HG03521 (cell line): ENCODE results near the gene ZNF236.

Experiments used
- ATAC-seq: cut with Tn5 transposase; IDR thresholded peaks from one replicate; pipeline ENCODE4 v1.9.1; 2021; ENCODE audit warnings: mild to moderate bottlenecking, moderate library complexity; ENCODE audit not compliant: unreplicated experiment

ZNF236 gene

GRCh38 chr18:77000527-77000926, 178.2 kb downstream of the ZNF236 start:
- ATAC-seq, result no peak

GRCh38 chr18:77001041-77001440, 178.7 kb downstream of the ZNF236 start:
- ATAC-seq, result no peak

- no peak for ATAC-seq
These were observed 179.6 kb downstream of the ZNF236 start for GRCh38 chr18:77001979-77002378.

- ATAC-seq, result no peak
These were observed 180.1 kb downstream of the ZNF236 start for GRCh38 chr18:77002496-77002895.

DNA sequence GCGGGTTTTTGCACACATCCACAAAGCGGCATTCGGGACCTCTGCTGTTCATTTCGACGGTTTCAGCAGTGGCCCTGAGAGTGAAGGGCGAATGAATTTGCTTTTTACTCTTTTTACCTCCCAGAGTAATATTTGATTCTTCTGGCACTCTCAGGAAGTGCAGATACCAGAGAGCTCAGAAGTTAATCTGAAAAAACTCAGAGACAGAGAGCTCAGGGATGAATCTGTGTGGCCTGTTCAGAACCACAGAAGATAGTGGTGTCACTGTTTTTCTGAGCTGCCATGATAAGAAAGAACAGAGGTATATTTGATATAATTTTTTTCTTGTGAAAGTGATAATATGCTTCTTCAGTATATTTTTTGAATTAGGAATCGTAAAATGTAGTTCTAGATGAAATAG, 181.0 kb downstream of the ZNF236 start:
- no peak for ATAC-seq

- no peak for ATAC-seq
These were observed 182.4 kb downstream of the ZNF236 start for GRCh38 chr18:77004555-77005380.

GRCh38 chr18:77005651-77006195, 183.4 kb downstream of the ZNF236 start:
- no peak for ATAC-seq

DNA sequence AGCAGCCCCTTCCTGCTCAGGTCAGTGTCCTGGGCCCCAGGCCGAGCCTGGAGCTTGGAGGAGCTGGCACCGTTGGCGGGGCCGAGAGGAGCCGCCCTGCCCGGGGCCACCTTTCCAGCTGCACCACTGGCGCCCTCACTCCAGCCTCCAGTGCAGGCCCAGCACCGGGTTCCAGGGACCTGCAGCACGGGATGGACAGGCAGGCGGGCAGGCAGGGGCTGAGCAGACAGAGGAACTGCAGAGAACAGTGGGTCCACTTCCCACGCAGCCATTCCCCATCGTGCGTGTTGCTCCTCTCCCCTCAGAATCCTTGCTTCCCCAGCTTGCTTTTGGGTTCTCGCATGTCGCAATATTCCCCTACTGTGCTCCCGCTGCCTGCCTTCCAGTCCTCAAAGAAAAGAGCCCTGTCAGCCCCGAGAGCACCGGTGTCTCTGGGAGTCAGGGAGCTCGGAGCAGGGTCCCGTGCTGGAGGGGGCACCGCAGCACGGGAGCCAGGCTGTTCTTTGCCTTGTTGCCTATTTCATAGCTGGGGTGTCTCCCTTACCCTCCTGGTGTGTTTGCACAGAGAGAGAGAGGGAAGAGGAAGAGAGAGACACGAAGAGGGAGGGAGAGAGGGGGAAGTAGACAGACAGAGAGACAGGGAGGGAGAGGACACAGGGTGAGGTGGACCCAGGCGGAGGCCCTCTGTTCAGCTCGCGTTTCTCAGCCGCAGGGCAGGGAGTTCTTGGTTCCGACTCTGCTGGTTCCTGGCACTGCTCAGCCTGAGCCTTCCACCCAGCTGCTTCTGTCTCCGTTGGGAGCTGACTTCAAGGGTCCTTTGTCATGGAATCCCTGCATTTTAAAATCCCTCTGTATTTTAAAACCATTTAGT, 184.2 kb downstream of the ZNF236 start:
- ATAC-seq, result no peak

DNA sequence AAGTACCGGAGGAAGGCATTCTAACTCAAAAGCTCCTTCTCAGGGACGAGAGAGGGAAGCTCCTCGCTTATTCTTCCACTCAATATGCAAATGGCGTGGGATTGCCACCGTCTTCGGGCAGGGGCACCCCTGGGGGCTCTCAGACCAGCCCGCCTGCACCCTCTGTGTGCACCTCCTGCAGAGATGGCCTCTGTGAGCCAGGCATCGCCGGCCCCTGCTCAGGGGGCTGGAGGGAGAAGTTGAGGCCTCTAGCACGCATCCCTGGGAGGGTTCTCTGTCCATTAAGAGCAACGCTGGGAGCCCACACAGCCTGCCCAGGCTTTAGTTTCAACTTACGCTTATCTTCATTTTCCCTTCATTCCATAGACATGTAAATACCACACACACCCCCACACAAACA, 184.9 kb downstream of the ZNF236 start:
- no peak for ATAC-seq

GRCh38 chr18:77008006-77008405, 185.6 kb downstream of the ZNF236 start:
- no peak for ATAC-seq

DNA sequence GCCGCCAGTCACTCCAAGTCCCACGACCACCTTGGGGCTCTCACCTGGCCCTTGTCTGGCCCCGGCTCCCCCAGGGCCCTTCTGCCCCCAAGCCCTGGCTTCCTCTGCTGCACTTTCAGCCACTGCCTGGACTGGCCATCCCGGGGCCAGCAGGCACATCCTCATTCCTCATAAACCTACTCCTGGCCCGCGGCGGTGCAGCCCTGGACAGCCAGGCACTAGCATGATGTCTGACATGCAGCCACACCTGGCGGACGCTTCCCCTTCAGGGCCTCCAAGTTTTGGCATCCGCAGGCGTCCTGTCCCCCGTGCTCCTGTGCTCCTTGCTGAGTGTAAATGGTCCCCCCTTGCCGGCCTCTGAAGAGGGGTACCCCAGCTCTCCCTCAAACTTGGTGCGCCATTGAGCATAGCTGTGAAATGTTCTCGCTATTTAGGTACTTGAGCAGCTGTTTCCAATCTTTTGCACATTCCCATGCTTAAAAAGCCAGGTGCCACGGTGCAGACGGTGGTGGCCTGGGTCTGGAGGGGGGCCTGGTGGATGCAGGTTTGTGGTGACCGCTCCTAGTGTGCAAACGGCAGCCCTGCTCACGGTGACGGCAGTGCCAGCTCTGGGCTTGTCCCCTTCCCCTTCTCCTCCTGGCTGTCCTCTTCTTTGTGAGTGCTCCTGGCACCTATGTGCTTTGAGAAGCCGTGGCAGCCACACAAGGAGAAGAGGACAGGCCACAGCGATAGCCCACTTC, 186.4 kb downstream of the ZNF236 start:
- no peak for ATAC-seq

GRCh38 chr18:77009675-77010074, 187.3 kb downstream of the ZNF236 start:
- no peak for ATAC-seq

DNA sequence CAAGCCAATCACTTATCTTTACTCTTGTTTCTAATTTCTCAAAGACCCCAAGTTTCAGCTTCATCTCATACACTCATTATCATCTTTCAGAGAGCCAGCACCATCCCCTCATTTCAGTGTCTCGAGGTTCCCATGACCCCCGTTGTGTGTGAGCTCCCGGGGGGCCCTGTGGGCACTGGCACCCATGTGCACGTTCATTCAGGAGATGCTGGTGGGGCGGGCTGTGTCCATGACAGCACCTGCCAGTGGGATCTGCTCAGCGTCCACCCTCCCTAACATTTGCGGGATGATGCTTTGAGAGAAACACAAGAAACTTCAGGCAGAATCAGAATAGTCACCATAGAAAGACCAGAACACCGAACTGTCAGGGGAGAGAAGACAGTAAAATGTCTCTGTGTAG, 189.8 kb downstream of the ZNF236 start:
- no peak for ATAC-seq

GRCh38 chr18:77012806-77013541, 190.6 kb downstream of the ZNF236 start:
- ATAC-seq, result no peak

GRCh38 chr18:77013811-77014521, 191.6 kb downstream of the ZNF236 start:
- ATAC-seq, result no peak

DNA sequence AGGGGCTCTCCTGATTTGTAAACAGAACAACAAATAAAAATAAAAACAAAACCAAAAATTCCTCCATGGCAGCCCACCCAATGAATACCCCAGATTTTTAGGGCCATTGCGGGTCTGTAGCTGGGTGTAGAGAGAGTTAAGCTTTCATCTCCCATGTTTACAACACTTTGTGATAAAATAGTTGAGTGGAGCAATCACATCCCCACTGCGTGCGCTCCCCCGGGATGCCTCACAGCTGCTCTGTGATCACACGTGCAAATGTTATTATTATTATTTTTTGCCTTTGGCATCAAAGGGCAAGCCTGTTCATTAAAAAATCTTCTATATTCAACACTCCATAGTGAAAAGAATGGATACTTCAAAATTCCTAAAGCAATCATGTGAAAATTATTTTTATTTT, 192.2 kb downstream of the ZNF236 start:
- no peak for ATAC-seq

DNA sequence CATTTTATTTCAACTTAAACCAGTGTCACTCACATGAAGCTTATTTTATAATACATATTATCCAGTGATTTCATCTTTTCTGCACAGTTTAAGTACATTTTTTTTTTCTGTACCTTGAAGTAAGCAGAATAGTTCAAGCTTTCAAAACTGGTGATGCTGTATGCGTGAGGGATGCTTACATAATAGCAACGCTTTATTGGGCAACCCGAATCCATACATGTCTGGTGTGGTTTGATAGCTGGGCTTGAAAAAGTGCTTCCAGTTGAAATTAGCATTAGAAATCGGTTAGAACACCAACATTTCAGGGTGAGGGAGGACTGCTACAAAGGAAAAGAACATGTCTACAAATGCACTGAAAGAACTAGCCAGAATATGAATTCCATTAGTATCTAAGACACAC, 192.8 kb downstream of the ZNF236 start:
- ATAC-seq, result no peak

DNA sequence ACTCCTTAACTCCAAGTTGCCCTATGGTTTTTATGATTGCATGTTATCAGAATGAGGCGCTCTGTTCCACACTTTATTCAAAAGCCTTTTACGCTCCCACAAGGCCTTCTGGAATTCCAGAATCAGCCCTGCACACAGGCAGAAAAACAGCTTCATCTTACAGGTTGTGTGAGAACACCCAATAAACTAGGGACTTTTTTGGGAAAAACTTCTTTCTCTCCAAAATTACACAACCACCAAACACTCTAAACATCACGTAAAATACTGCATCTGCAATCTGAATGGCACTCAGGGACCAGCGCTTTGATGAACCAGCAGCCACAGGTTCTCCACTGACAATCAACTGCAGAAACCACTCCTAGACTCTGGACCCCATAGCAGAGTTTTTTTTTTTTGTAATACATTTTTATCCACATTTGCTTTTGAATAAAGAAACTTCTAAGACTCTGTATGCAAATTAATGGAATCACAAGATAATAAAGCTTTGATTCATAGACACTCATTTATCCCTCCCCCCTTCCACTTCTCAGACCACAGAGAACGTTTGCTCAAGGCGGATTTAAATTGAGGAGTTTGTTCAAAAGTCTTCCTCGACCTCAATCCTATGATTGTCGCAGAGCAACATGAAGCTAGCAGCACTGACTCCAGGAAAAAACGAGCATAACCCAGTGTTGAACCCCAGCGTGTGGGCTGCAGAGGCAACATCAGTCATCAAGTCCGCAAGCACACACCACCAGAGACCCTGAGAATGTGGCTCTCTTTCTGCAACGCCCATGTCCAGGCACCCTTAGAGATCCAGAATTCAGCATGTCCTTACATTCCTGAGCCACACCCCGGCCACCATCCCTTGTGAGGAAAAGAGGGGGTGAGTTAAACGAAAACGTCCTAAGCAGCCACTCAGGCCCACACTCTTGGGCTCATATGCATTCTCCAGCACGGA, 193.7 kb downstream of the ZNF236 start:
- ATAC-seq, result no peak

GRCh38 chr18:77016936-77017335, 194.6 kb downstream of the ZNF236 start:
- no peak for ATAC-seq
